Endothelial cell of umbilical vein (primary cell): ENCODE data around the gene MAP4K5.

Experiments
- CTCF ChIP-seq, 2 donors: IDR thresholded peaks; 1 replicate in 1 of 2; 2 replicates in 1 of 2; pipeline ENCODE4 v1.5.1; 2011; ENCODE audit warnings: low read length in 2 of 2, mild to moderate bottlenecking in 2 of 2, moderate library complexity in 2 of 2, control low read depth in 1 of 2, inconsistent platforms in 1 of 2, low read depth in 1 of 2; ENCODE audit not compliant: insufficient read depth in 1 of 2; ENCODE audit errors: extremely low read depth in 1 of 2
- EZH2 ChIP-seq: IDR thresholded peaks from 2 replicates; pipeline ENCODE4 v1.6.1; 2012; ENCODE audit warnings: borderline replicate concordance, low read depth, mild to moderate bottlenecking, moderate library complexity, low read length, inconsistent platforms; ENCODE audit not compliant: severe bottlenecking
- GATA2 ChIP-seq: IDR thresholded peaks from 2 replicates; pipeline ENCODE4 v1.7.0; 2011; ENCODE audit warnings: low read depth, mild to moderate bottlenecking, moderate library complexity, mixed read lengths, low read length; ENCODE audit not compliant: insufficient read length, insufficient read depth
- JUN ChIP-seq: IDR thresholded peaks from 2 replicates; pipeline ENCODE4 v1.6.1; 2011; ENCODE audit warnings: borderline replicate concordance, low read depth; ENCODE audit not compliant: insufficient read length, insufficient read depth
- MYC ChIP-seq: IDR thresholded peaks from one replicate; pipeline ENCODE4 v1.6.1; 2011; ENCODE audit warnings: mild to moderate bottlenecking, low read depth, low read length
- POLR2A ChIP-seq: IDR thresholded peaks from 2 replicates; pipeline ENCODE4 v1.6.1; 2012; ENCODE audit warnings: low read depth, mild to moderate bottlenecking, control low read depth, low read length

DNA sequence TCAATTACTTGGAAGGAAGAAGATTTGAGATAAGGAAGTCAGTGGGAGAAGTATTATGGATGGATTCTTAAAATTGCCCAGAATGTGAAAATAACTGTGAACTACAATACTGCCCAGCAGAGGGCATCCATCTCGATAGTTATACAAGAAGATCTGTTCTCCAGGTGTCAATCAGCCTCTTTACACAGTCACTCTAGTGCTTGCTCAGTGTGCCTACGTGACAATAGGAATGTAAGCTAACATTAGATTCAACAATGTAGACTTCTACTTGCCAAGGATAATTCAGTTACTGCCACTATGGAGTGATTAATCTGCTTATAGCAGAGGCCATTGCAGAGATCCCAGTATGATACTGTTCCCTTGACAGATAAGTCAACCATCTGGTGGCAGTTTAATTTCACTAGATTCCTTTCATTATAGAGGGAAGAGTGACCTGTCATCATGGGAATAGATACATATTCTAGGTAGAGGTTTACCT, 10.6 kb upstream of the MAP4K5 start:
- TF ChIP-seq CTCF (IDR thresholded peaks at IDR 0.05; ENCODE audit: extremely low read depth in 1 of 2, insufficient read depth in 1 of 2, low read depth in 1 of 2, low read length in 2 of 2) (peak; percentile 24 to 47), POLR2A (no peak), JUN (no peak), GATA2 (no peak), MYC (no peak), EZH2 (no peak)
